G401.6 (cell line): ENCODE measurements around the gene ABCG2.

Source experiments
- FAIRE-seq: peaks from 2 replicates; lab custom pipeline; 2012; peaks lifted over from hg19 to GRCh38; lab: Jason Lieb, UNC

The ABCG2 gene

DNA sequence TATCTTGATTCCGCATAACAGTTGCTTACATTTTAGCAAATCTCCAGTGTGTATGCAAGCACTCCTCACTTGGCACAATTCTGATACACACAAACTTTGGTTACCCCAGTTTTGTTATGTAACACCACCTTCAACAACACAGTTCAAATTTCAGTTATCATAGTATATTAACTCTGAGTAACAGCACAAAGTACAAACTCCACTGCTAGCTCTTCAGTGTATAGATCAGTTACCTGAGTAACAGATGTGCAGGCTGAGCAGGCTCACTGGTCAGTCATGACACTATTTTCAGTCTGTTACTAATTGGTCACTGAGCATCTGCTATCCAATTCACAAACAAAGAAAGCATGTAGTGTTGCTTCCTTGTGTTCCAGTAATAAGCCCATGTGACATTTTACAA, 95.6 kb downstream of the ABCG2 start:
- no peak for FAIRE-seq

DNA sequence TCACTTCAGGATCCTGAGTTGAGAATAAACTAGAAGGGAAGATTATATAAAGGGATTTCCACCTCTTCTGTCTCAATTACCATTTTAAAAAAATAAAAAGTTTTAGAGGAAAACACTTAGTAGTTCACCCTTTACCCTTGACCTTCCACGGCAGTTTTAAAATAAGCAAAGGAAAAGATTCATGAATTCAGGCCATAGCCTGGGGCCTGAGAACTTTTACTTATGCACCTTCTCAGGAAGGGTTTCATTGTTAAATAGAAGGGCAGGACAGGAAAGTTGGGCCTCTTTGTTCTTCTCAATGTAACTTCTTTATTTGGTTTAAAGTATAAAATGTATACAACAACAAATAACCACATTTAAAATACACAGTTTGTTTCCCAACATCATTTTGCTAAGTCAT, 96.1 kb downstream of the ABCG2 start:
- no peak for FAIRE-seq

DNA sequence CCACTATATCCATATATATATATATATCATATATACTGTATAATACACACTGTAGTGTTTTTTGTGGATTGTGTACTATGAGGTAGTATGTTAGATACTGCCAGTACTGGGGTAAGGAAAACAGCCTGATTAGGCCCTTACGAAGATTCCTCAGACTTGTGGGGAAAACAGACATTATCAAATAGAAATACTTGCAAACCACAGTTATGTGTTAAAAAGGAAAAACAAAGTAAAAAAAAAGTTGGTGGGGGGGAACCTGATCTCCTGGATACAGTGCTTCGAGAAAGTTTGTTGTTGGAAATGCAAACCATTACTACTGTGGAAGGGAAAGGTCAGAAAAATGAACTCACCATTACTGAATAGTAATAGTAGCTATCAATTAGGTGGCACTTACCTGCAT, 98.0 kb downstream of the ABCG2 start:
- FAIRE-seq = no peak

DNA sequence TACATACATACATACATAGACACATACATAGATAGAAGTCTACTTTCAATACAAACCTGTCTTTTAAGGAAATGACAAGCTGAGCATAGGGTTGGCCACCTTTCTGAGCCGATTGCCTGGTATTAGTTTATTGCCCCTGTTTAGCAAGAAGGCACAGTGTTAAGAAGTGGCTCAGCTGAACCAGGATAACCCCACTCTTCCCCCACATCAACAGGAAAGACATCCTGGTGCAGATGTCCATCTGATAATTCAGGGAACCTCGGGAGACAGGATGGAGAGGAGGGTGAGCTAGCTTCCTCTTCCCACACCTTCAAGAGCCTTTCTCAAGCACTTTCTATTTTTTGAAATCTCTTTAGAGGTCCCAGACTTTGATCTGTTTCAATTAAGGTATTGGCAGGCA, 98.7 kb downstream of the ABCG2 start:
- no peak for FAIRE-seq

DNA sequence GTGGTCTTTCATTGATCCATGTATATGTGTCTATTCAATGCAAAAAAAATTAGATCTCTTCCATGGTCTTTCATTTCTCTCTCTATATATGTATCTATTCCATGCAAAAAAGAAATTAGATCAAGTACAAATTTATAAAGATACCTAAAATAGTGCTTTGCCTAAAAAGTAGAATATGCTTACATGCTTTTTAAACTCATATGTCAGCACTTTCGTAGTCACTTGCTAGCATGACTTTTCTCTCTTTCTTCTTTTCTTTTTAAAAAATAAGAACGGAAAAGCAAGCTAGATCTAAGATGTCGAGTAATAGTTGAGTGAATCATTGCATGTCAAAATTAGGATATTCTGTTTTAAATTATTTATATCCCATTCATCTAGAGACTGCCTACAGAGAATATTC, 100.1 kb downstream of the ABCG2 start:
- FAIRE-seq = no peak

DNA sequence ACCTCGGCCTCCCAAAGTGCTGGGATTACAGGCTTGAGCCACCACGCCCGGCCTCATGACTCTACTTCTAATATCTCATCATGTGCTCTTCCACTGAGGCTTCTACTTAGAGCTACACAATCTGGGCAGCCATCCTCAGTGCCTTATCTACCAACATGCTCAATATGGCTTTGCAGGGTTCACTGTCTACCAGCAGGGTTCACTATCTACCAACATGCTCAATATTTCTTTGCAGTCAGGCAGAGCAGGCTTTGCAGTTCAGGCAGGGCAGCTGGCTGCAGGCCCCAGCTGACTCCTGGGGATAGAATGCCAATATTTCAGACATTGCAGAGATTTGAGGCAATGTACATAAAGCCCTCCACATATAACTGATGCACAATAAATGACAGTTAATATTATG, 103.5 kb downstream of the ABCG2 start:
- no peak for FAIRE-seq

DNA sequence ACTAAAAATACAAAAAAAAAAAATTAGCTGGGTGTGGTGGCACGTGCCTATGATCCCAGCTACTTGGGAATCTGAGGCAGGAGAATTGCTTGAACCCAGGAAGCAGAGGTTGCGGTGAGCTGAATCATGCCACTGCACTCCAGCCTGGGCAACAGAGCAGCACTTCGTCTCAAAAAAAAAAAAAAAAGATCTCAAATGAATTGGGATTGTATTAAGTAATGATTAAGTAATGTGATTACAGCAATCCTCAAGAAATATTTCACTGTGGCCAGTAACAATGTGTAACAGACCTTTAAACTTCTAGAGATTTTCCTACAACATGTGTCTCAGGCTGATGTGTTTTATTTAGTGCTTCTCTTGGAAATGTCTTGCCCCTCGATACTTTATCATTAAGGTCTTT, 104.2 kb downstream of the ABCG2 start:
- FAIRE-seq = no peak

DNA sequence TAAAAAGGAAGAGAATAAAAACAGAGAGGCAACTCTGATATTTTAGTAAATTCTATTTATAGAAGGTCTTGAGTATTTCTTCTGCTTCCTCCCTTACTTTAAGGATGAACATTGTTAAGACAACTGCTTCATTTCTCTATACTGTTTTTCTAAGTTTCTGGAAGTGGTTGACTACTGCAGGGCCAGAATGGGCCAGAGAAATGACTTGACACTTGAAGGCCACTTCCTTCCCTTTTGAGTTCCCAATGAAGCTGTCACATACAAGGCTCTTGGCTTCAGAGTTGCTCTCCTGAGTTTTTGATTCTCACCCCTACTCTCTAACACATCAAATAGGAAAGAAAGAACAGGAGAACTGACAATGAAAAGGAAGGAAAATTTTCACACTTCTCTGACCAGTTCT, 113.4 kb downstream of the ABCG2 start:
- FAIRE-seq = no peak

DNA sequence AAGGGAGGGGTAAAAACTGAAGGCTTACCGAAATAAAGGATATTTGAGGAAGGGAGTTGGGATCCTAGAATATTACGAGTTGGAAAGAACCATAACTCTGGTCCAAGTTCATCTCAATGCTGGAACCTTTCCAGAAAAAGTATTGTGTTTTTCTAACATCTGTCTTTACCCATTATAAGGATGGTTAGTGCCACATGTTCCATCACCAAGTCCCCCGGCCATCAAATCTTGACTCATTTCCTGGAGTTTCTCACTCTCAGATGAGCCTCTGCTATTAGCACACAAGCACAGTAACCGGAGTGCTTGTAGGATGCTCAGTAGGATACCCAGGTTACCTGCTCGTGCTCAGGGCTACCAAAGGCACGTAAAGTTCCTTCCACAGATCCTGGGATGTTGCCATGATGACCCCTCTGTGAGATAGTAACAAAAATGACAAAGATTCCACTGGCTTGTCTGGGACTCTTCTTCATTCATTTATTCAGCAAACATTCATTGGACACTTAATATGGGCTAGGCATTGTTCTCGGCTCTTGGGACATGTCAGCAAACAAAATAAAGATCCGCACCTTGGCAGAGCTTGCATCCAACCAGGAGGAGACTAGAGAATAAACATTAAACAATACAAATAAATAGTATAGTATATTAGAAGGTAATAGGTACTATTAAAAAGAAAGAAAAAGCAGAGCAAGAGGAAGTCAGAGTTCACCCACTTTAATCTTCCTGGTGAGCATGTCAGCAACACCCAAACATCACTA, 114.7 kb downstream of the ABCG2 start:
- FAIRE-seq = no peak

DNA sequence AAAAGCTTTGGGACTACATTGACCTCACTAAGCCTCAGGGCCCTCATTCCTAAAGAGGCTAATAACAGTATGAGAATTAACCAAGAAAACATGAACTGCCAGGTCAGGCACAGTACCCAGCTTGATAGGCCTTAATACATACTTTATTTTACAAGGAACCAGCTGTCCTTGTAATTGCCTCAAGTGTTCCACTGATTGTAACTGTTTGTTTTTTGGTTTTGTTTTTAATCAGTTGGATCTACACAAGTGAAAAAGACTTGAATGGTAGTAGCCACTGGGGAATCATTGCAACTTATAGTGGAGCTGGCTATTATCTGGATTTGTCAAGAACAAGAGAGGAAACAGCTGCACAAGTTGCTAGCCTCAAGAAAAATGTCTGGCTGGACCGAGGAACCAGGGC, 115.4 kb downstream of the ABCG2 start:
- no peak for FAIRE-seq

DNA sequence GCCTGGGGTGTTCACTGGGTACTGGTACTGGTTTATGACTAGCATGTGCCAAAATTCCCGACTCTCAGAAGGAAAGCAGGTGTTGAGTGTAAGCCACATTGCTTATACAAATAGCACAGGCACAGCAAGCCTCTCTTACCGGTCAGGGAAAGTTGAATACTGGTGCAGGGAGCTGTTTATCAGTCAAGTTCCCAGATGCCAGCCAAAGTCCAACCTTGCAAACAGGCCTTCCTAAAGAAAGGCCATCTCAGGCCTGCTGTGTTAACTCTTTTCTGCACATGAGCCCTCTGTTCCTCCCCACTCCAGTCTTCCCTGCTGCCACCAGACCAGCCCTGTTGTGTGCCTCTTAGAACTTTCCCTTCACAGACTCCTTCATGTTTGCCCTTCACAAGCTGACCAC, 116.8 kb downstream of the ABCG2 start:
- no peak for FAIRE-seq

DNA sequence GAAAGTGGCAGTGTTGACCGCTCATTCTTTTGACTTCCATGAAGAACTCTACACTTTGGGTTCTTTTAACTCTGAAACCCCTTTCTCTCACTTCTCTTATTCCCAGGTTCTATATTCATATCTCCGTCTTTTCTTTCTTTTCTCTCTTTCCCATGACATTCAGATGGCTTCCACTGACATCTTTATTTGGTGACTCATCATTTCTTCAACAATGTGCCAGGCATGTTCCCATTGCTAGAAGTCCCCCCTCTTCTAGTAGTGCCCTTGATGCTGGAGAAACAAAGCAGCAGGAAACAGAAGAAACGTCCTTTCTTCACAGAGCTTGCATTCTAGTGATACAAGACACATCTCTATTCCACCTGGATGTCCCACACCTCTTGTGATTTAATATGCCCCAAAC, 117.7 kb downstream of the ABCG2 start:
- no peak for FAIRE-seq
